Esophagus muscularis mucosa (tissue), 4 donors: ENCODE data around the gene NPC1. TPM values are rescaled to one million over a fixed set of nuclear protein-coding genes. Genes with fewer than 3 reads are reported as not detected.

Experiments used
- DNase-seq: peaks from one replicate; pipeline ENCODE4 v3.0.0-alpha.2; 2017; ENCODE audit errors: extremely low spot score
- H3K27ac ChIP-seq, 4 donors: fragments of 200-600 bp; sonication (generic); replicated peaks in 1 of 4; 1 replicate in 3 of 4; 2 replicates in 1 of 4; pipeline ENCODE4 v1.5.1; 2016 to 2019; ENCODE audit warnings: mild to moderate bottlenecking in 1 of 4
- H3K27me3 ChIP-seq, 4 donors: fragments of 200-600 bp; sonication (generic); one replicate each; pipeline versions ENCODE4 v1.5.1 to v1.6.0; 2016 to 2019
- H3K36me3 ChIP-seq, 4 donors: fragments of 200-600 bp; sonication (generic); one replicate each; pipeline ENCODE4 v1.5.1; 2016 to 2019
- H3K4me1 ChIP-seq, 4 donors: fragments of 200-600 bp; sonication (generic); one replicate each; pipeline ENCODE4 v1.5.1; 2016 to 2019
- H3K4me3 ChIP-seq, 4 donors: fragments of 200-600 bp; sonication (generic); 1 replicate in 2 of 4; 2 replicates in 2 of 4; pipeline ENCODE4 v1.5.1; 2016 to 2019; ENCODE audit warnings: mild to moderate bottlenecking in 4 of 4, moderate library complexity in 1 of 4
- H3K9me3 ChIP-seq, 4 donors: fragments of 200-600 bp; sonication (generic); 1 replicate in 3 of 4; 2 replicates in 1 of 4; pipeline ENCODE4 v1.5.1; 2016 to 2019
- EP300 ChIP-seq: sonication (generic); formaldehyde crosslinking; IDR thresholded peaks from one replicate; pipeline ENCODE4 v1.6.1; 2017; ENCODE audit warnings: antibody characterized with exemption
- POLR2A ChIP-seq: fragments of 450-650 bp; IDR thresholded peaks from one replicate; pipeline ENCODE4 v1.6.1; 2017; ENCODE audit warnings: antibody characterized with exemption, moderate library complexity, mild to moderate bottlenecking, low read depth
- POLR2AphosphoS5 ChIP-seq, 2 donors: sonication (generic); formaldehyde crosslinking; IDR thresholded peaks; one replicate each; pipeline ENCODE4 v1.6.1; 2017; ENCODE audit warnings: antibody characterized with exemption in 2 of 2
- WGBS: methylation state at CpG from one replicate; pipeline ENCODE4 v1.1.5; 2018; 5-methylcytosine and 5-hydroxymethylcytosine counted together
- intact Hi-C: fragments of 100-400 bp; cut with DNase I; formaldehyde crosslinking; loops from one replicate; pipeline ENCODE4 v1.15.1; 2023
- total RNA-seq, 4 donors: library from RNA; depleted of rRNA; stranded (reverse); fragments of >200 nt; gene quantifications; one replicate each; pipeline versions ENCODE4 v1.1.0 to v1.2.1, GENCODE V29; 2016
- TF ChIP-seq, protein P1 (sequence below), 3 experiments: fragments of 200-600 bp in 2 of 3; fragments of 450-650 bp in 1 of 3; sonication (generic) in 2 of 3; IDR thresholded peaks; one replicate each; pipeline ENCODE4 v1.5.1; 2017 to 2019; ENCODE audit warnings: antibody characterized with exemption in 3 of 3, mild to moderate bottlenecking in 2 of 3, moderate library complexity in 1 of 3

NPC1 gene
- total RNA-seq, 4 donors from 2014 or later = 39.9 to 63.7 (median 45.6) TPM

DNA sequence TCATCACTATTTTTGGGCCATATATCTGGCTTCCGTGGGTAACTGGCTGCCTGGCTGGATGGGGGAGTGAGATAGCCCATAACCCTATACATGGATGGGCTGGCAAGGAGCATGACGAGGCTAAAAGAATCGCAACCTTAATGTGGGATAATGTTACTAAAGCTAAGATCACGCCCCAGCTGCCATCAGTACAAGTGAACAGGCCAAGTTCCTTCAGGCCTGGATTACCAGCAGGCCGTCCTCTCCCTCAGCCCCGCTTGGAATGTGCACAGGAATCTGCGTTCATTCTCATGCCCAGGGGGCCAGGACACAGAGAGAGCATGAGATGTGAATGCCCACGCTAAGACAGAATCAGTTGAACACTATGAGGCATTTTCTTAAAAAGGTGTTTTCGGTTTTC lies 48.3 kb downstream of the NPC1 start:
- TF ChIP-seq EP300 (no peak), POLR2AphosphoS5 (IDR thresholded peaks at IDR 0.05) (no peak), POLR2A (no peak)
- TF ChIP-seq, protein P1, sequence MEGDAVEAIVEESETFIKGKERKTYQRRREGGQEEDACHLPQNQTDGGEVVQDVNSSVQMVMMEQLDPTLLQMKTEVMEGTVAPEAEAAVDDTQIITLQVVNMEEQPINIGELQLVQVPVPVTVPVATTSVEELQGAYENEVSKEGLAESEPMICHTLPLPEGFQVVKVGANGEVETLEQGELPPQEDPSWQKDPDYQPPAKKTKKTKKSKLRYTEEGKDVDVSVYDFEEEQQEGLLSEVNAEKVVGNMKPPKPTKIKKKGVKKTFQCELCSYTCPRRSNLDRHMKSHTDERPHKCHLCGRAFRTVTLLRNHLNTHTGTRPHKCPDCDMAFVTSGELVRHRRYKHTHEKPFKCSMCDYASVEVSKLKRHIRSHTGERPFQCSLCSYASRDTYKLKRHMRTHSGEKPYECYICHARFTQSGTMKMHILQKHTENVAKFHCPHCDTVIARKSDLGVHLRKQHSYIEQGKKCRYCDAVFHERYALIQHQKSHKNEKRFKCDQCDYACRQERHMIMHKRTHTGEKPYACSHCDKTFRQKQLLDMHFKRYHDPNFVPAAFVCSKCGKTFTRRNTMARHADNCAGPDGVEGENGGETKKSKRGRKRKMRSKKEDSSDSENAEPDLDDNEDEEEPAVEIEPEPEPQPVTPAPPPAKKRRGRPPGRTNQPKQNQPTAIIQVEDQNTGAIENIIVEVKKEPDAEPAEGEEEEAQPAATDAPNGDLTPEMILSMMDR (IDR thresholded peaks at IDR 0.05) = no peak
- no peak for DNase-seq
- WGBS = 86% methylated on average over 5 of the region's 9 CpGs
- no peaks in the 10 kb centered on the region for H3K9me3 ChIP-seq
- no peak overlapping the region for H3K4me3 ChIP-seq
- H3K4me1 ChIP-seq = peaks cover 0 to 7% (median 6%) of the 10 kb centered on the region in 4 donors
- H3K27me3 ChIP-seq = no peaks in the 10 kb centered on the region
- H3K36me3 ChIP-seq = peaks cover 84 to 100% (median 96%) of the 10 kb centered on the region in 4 donors
- H3K27ac ChIP-seq = peak overlapping the region in 1 of 4 donors; percentile 50
- intact Hi-C loops = no loop called here

DNA sequence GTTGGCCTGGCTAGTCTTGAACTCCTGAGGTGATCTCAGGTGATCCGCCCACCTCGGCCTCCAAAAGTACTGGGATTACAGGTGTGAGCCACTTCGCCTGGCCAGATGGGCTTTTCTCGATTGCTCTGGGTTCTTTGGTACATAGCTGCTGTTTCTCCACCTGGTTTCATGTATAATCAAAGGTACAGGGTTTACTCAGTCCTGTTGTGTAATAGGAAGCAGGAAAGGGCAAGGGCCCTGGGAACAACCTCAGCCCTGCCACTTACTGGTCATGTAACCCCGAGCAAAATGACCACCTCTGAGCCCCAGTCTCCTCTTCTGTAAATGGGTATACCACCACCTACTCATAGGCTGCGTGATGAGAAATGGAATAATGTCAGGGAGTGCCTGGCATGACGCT lies 49.0 kb downstream of the NPC1 start:
- no peak for DNase-seq
- Histone ChIP-seq H3K4me1 (peaks cover 0 to 15% (median 14%) of the 10 kb centered on the region in 4 donors), H3K27ac (peak overlapping the region in 1 of 4 donors; percentile 50), H3K36me3 (peaks cover 79 to 100% (median 95%) of the 10 kb centered on the region in 4 donors), H3K27me3 (no peaks in the 10 kb centered on the region), H3K4me3 (no peak overlapping the region), H3K9me3 (no peaks in the 10 kb centered on the region)
- TF ChIP-seq, protein P1 (IDR thresholded peaks at IDR 0.05) = no peak
- no peak for TF ChIP-seq POLR2AphosphoS5 (IDR thresholded peaks at IDR 0.05)
- TF ChIP-seq EP300 = no peak
- TF ChIP-seq POLR2A = no peak
- 95% methylated on average over 4 of the region's 7 CpGs for WGBS
- intact Hi-C loops = no loop called here

DNA sequence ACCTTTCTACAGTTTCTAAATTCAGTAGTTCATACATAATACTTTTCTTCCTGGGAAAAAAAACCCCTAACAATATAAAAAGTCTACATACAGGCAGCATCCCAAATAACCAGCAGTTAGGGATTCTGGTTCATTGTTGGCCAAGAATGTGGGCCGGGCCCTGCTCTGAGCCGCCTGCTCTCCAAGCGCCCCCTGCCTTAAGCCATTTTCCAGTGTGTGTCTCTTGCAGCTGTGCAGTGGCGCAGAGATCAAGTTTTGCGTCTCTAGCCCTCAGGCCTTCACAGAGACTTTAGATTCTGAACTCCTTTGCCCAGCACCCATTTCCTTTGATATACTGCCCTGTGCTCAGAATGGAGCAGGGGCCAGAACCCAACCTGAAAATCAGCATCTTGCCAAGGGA lies 50.1 kb downstream of the NPC1 start:
- 75% methylated on average over 5 of the region's 5 CpGs for WGBS
- H3K4me1 ChIP-seq = peaks cover 0 to 20% (median 17%) of the 10 kb centered on the region in 4 donors
- peak overlapping the region in 1 of 4 donors; percentile 52 for H3K27ac ChIP-seq
- TF ChIP-seq POLR2AphosphoS5 (IDR thresholded peaks at IDR 0.05) = no peak
- TF ChIP-seq EP300 = no peak
- TF ChIP-seq POLR2A = no peak
- TF ChIP-seq, protein P1 (IDR thresholded peaks at IDR 0.05) = no peak
- H3K27me3 ChIP-seq = no peaks in the 10 kb centered on the region
- no peaks in the 10 kb centered on the region for H3K9me3 ChIP-seq
- intact Hi-C loops = no loop called here
- DNase-seq = no peak
- peaks cover 78 to 100% (median 97%) of the 10 kb centered on the region in 4 donors for H3K36me3 ChIP-seq
- H3K4me3 ChIP-seq = no peak overlapping the region

DNA sequence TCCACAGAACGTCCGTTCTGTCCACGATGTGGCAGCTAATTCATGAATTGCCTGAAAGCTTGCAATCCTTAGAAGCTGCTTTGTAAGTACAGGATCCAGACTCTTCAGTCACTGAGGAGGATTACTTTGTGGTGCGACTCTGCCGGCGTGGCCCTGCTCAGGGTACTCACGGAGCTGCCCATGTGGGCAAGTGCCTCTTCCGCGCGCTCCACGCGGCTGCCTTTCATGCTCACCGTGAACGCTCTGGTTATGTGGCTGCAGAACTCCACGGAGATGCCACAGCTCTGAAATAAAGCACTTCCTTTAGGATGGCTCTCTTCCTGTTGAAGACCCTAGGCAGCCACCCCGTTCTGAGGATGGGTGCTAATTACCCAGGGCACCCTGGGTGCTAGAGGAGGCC lies 52.0 kb downstream of the NPC1 start:
- DNase-seq = no peak
- Histone ChIP-seq H3K4me1 (peaks cover 0 to 20% (median 17%) of the 10 kb centered on the region in 4 donors), H3K4me3 (no peak overlapping the region), H3K9me3 (no peaks in the 10 kb centered on the region), H3K36me3 (peaks cover 83 to 100% (median 97%) of the 10 kb centered on the region in 4 donors), H3K27ac (peak overlapping the region in 1 of 4 donors; percentile 64), H3K27me3 (no peaks in the 10 kb centered on the region)
- TF ChIP-seq POLR2A = no peak
- no peak for TF ChIP-seq EP300
- 95% methylated on average over 16 of the region's 16 CpGs for WGBS
- intact Hi-C loops = no loop called here

DNA sequence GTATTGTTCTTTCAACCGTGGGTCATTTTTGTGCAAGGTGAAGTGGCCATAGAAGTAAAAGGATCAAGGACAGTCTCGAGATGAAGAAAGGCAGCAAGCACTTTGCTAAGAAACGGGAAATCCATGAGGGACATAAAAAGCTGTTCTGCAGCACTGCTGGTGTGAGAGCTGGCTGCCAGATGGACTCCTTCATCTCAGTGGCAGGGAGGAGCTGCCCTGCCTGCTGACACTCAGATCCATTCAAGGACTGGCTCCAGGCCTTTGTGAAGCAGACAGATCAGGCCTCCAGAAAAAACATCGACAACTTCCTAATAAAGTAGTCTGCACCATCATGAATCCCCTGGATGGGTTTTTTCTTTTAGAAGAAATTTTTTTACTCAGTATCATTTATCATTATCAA lies 53.5 kb downstream of the NPC1 start:
- 29% methylated on average over 4 of the region's 4 CpGs for WGBS
- H3K36me3 ChIP-seq = peaks cover 78 to 100% (median 97%) of the 10 kb centered on the region in 4 donors
- no peak for DNase-seq
- H3K4me1 ChIP-seq = peaks cover 0 to 20% (median 17%) of the 10 kb centered on the region in 4 donors
- H3K27me3 ChIP-seq = no peaks in the 10 kb centered on the region
- intact Hi-C loops = no loop called here
- peak overlapping the region; percentile 40 to 64 (median 52) for H3K27ac ChIP-seq
- no peak overlapping the region for H3K4me3 ChIP-seq
- no peak for TF ChIP-seq EP300
- no peak for TF ChIP-seq POLR2A
- TF ChIP-seq, protein P1 (IDR thresholded peaks at IDR 0.05) = no peak
- peak in 1 of 2 donors; percentile 23 for TF ChIP-seq POLR2AphosphoS5 (IDR thresholded peaks at IDR 0.05)
- H3K9me3 ChIP-seq = no peaks in the 10 kb centered on the region
